ENCODE data around the gene PLEKHG4B.
A peak's percentile ranks its signal among the peaks of the same experiment; 100 is the strongest.
"Not testable (repeated sequence)": the region's sequence is repeated elsewhere in the genome, so short reads cannot be mapped to it uniquely, and the experiment has no call there.

The PLEKHG4B gene

GRCh38 chr5:160173-160510, 68.2 kb downstream of the PLEKHG4B start:
- ATAC-seq (replicated peaks; ENCODE audit: extremely low read depth, poor library complexity, severe bottlenecking) (no peak), DNase-seq (ENCODE audit: low spot score in 2 of 2) (no peak)
- Mint-ChIP-seq H3K27me3 (peaks cover 60% of the 10 kb centered on the region), H3K9me3 (no peaks in the 10 kb centered on the region), H3K36me3 (ENCODE audit: insufficient read depth) (peaks cover 1% of the 10 kb centered on the region), H3K27ac (ENCODE audit: low read depth) (peak overlapping the region; percentile 80), H3K4me1 (peaks cover 5% of the 10 kb centered on the region), H3K4me3 (no peak overlapping the region)

- DNase-seq (ENCODE audit: low spot score in 2 of 2), result no peak
- Mint-ChIP-seq H3K9me3 (no peaks in the 10 kb centered on the region), H3K27ac (ENCODE audit: low read depth) (no peak overlapping the region), H3K4me1 (peaks cover 5% of the 10 kb centered on the region), H3K4me3 (no peak overlapping the region), H3K27me3 (peaks cover 53% of the 10 kb centered on the region), H3K36me3 (ENCODE audit: insufficient read depth) (peaks cover 1% of the 10 kb centered on the region)
- no peak for ATAC-seq (replicated peaks; ENCODE audit: extremely low read depth, poor library complexity, severe bottlenecking)
Measured at GRCh38 chr5:160921-161802, 69.2 kb downstream of the PLEKHG4B start.

GRCh38 chr5:161803-162110, 69.8 kb downstream of the PLEKHG4B start:
- DNase-seq (ENCODE audit: low spot score in 2 of 2), result no peak
- no peak for ATAC-seq (replicated peaks; ENCODE audit: extremely low read depth, poor library complexity, severe bottlenecking)
- peaks cover 47% of the 10 kb centered on the region for H3K27me3 Mint-ChIP-seq
- peaks cover 1% of the 10 kb centered on the region for H3K36me3 Mint-ChIP-seq (ENCODE audit: insufficient read depth)
- peaks cover 5% of the 10 kb centered on the region for H3K4me1 Mint-ChIP-seq
- no peak overlapping the region for H3K4me3 Mint-ChIP-seq
- H3K9me3 Mint-ChIP-seq, result no peaks in the 10 kb centered on the region
- H3K27ac Mint-ChIP-seq (ENCODE audit: low read depth), result no peak overlapping the region

- ATAC-seq (replicated peaks; ENCODE audit: extremely low read depth, poor library complexity, severe bottlenecking) (no peak), DNase-seq (ENCODE audit: low spot score in 2 of 2) (no peak)
- peaks cover 1% of the 10 kb centered on the region for H3K36me3 Mint-ChIP-seq (ENCODE audit: insufficient read depth)
- peaks cover 5% of the 10 kb centered on the region for H3K4me1 Mint-ChIP-seq
- no peaks in the 10 kb centered on the region for H3K9me3 Mint-ChIP-seq
- no peak overlapping the region for H3K4me3 Mint-ChIP-seq
- peaks cover 43% of the 10 kb centered on the region for H3K27me3 Mint-ChIP-seq
- no peak overlapping the region for H3K27ac Mint-ChIP-seq (ENCODE audit: low read depth)
Measured at GRCh38 chr5:162190-162564, 70.2 kb downstream of the PLEKHG4B start.

GRCh38 chr5:162565-163337, 70.8 kb downstream of the PLEKHG4B start:
- ATAC-seq (replicated peaks; ENCODE audit: extremely low read depth, poor library complexity, severe bottlenecking) (no peak), DNase-seq (ENCODE audit: low spot score in 2 of 2) (no peak)
- Mint-ChIP-seq H3K4me3 (no peak overlapping the region), H3K4me1 (peaks cover 5% of the 10 kb centered on the region), H3K9me3 (no peaks in the 10 kb centered on the region), H3K27ac (ENCODE audit: low read depth) (no peak overlapping the region), H3K36me3 (ENCODE audit: insufficient read depth) (peaks cover 1% of the 10 kb centered on the region), H3K27me3 (peaks cover 40% of the 10 kb centered on the region)

- no peak overlapping the region for H3K27ac Mint-ChIP-seq (ENCODE audit: low read depth)
- H3K4me1 Mint-ChIP-seq, result peaks cover 5% of the 10 kb centered on the region
- DNase-seq (ENCODE audit: low spot score in 2 of 2), result no peak
- no peak overlapping the region for H3K4me3 Mint-ChIP-seq
- H3K36me3 Mint-ChIP-seq (ENCODE audit: insufficient read depth), result peaks cover 1% of the 10 kb centered on the region
- H3K27me3 Mint-ChIP-seq, result peaks cover 39% of the 10 kb centered on the region
- H3K9me3 Mint-ChIP-seq, result no peaks in the 10 kb centered on the region
- no peak for ATAC-seq (replicated peaks; ENCODE audit: extremely low read depth, poor library complexity, severe bottlenecking)
Measured at GRCh38 chr5:163338-163620, 71.3 kb downstream of the PLEKHG4B start.

GRCh38 chr5:163841-164240, 71.9 kb downstream of the PLEKHG4B start:
- no peak for ATAC-seq (replicated peaks; ENCODE audit: extremely low read depth, poor library complexity, severe bottlenecking)
- no peak overlapping the region for H3K27ac Mint-ChIP-seq (ENCODE audit: low read depth)
- peaks cover 33% of the 10 kb centered on the region for H3K27me3 Mint-ChIP-seq
- H3K4me3 Mint-ChIP-seq, result no peak overlapping the region
- DNase-seq (ENCODE audit: low spot score in 2 of 2), result no peak
- no peaks in the 10 kb centered on the region for H3K9me3 Mint-ChIP-seq
- peaks cover 5% of the 10 kb centered on the region for H3K4me1 Mint-ChIP-seq
- peaks cover 1% of the 10 kb centered on the region for H3K36me3 Mint-ChIP-seq (ENCODE audit: insufficient read depth)

GRCh38 chr5:164244-164643, 72.3 kb downstream of the PLEKHG4B start:
- no peaks in the 10 kb centered on the region for H3K9me3 Mint-ChIP-seq
- H3K27ac Mint-ChIP-seq (ENCODE audit: low read depth), result no peak overlapping the region
- DNase-seq (ENCODE audit: low spot score in 2 of 2) (no peak), ATAC-seq (replicated peaks; ENCODE audit: extremely low read depth, poor library complexity, severe bottlenecking) (no peak)
- peaks cover 5% of the 10 kb centered on the region for H3K4me1 Mint-ChIP-seq
- no peak overlapping the region for H3K4me3 Mint-ChIP-seq
- peaks cover 1% of the 10 kb centered on the region for H3K36me3 Mint-ChIP-seq (ENCODE audit: insufficient read depth)
- peaks cover 29% of the 10 kb centered on the region for H3K27me3 Mint-ChIP-seq

GRCh38 chr5:164783-165182, 72.8 kb downstream of the PLEKHG4B start:
- not testable (repeated sequence) for H3K9me3 Mint-ChIP-seq; ATAC-seq (replicated peaks; ENCODE audit: extremely low read depth, poor library complexity, severe bottlenecking); H3K36me3 Mint-ChIP-seq (ENCODE audit: insufficient read depth); H3K4me1 Mint-ChIP-seq; H3K4me3 Mint-ChIP-seq; H3K27ac Mint-ChIP-seq (ENCODE audit: low read depth); DNase-seq (ENCODE audit: low spot score in 2 of 2)
- H3K27me3 Mint-ChIP-seq, result peaks cover 24% of the 10 kb centered on the region

GRCh38 chr5:166441-167372, 74.7 kb downstream of the PLEKHG4B start:
- Mint-ChIP-seq H3K4me1 (no peaks in the 10 kb centered on the region), H3K9me3 (no peaks in the 10 kb centered on the region), H3K4me3 (no peak overlapping the region), H3K27me3 (peaks cover 5% of the 10 kb centered on the region), H3K27ac (ENCODE audit: low read depth) (no peak overlapping the region), H3K36me3 (ENCODE audit: insufficient read depth) (no peaks in the 10 kb centered on the region)
- ATAC-seq (replicated peaks; ENCODE audit: extremely low read depth, poor library complexity, severe bottlenecking), result no peak
- no peak for DNase-seq (ENCODE audit: low spot score in 2 of 2)

- Mint-ChIP-seq H3K36me3 (ENCODE audit: insufficient read depth) (no peaks in the 10 kb centered on the region), H3K27ac (ENCODE audit: low read depth) (no peak overlapping the region)
Measured at GRCh38 chr5:167511-167910, 75.5 kb downstream of the PLEKHG4B start.

GRCh38 chr5:167982-168660, 76.2 kb downstream of the PLEKHG4B start:
- H3K9me3 Mint-ChIP-seq, result no peaks in the 10 kb centered on the region
- H3K27ac Mint-ChIP-seq (ENCODE audit: low read depth), result no peak overlapping the region
- DNase-seq (ENCODE audit: low spot score in 2 of 2) (no peak), ATAC-seq (replicated peaks; ENCODE audit: extremely low read depth, poor library complexity, severe bottlenecking) (no peak)
- no peak overlapping the region for H3K4me3 Mint-ChIP-seq
- H3K36me3 Mint-ChIP-seq (ENCODE audit: insufficient read depth), result no peaks in the 10 kb centered on the region
- H3K4me1 Mint-ChIP-seq, result no peaks in the 10 kb centered on the region
- peaks cover 11% of the 10 kb centered on the region for H3K27me3 Mint-ChIP-seq

More at GRCh38 chr5:167511-167910, 75.5 kb downstream of the PLEKHG4B start:
- no peaks in the 10 kb centered on the region for H3K4me1 Mint-ChIP-seq
- H3K4me3 Mint-ChIP-seq, result no peak overlapping the region
- peaks cover 5% of the 10 kb centered on the region for H3K27me3 Mint-ChIP-seq
- no peaks in the 10 kb centered on the region for H3K9me3 Mint-ChIP-seq
- no peak for DNase-seq (ENCODE audit: low spot score in 2 of 2)
- ATAC-seq (replicated peaks; ENCODE audit: extremely low read depth, poor library complexity, severe bottlenecking), result no peak
